ENCODE results near the gene TACC2. TPM values are rescaled to one million over a fixed set of nuclear protein-coding genes. Genes with fewer than 3 reads are reported as not detected.

Gene TACC2
- polyA plus RNA-seq, 4 donors = 27.9 to 58.2 (median 44.1) TPM

GRCh38 chr10:122285506-122286444 is 296.8 kb downstream of the TACC2 start:
- DNase-seq (ENCODE audit: low read depth in 4 of 4, low spot score in 3 of 4) = no peak

- no peak for DNase-seq (ENCODE audit: low read depth in 4 of 4, low spot score in 3 of 4)
Observed at GRCh38 chr10:122286867-122287266, 297.9 kb downstream of the TACC2 start.

GRCh38 chr10:122287570-122287969 is 298.6 kb downstream of the TACC2 start:
- no peak for DNase-seq (ENCODE audit: low read depth in 4 of 4, low spot score in 3 of 4)

GRCh38 chr10:122288262-122288661 is 299.3 kb downstream of the TACC2 start:
- DNase-seq (ENCODE audit: low read depth in 4 of 4, low spot score in 3 of 4) = no peak

GRCh38 chr10:122288917-122289316 is 300.0 kb downstream of the TACC2 start:
- DNase-seq (ENCODE audit: low read depth in 4 of 4, low spot score in 3 of 4) = no peak

- no peak for DNase-seq (ENCODE audit: low read depth in 4 of 4, low spot score in 3 of 4)
Observed at GRCh38 chr10:122290334-122290733, 301.4 kb downstream of the TACC2 start.

GRCh38 chr10:122290833-122291532 is 302.0 kb downstream of the TACC2 start:
- no peak for DNase-seq (ENCODE audit: low read depth in 4 of 4, low spot score in 3 of 4)

- no peak for DNase-seq (ENCODE audit: low read depth in 4 of 4, low spot score in 3 of 4)
Observed at GRCh38 chr10:122291739-122292138, 302.8 kb downstream of the TACC2 start.

GRCh38 chr10:122292376-122292775 is 303.4 kb downstream of the TACC2 start:
- no peak for DNase-seq (ENCODE audit: low read depth in 4 of 4, low spot score in 3 of 4)

- DNase-seq (ENCODE audit: low read depth in 4 of 4, low spot score in 3 of 4) = no peak
Observed at GRCh38 chr10:122293156-122293960, 304.4 kb downstream of the TACC2 start.

GRCh38 chr10:122293961-122294380 is 305.0 kb downstream of the TACC2 start:
- no peak for DNase-seq (ENCODE audit: low read depth in 4 of 4, low spot score in 3 of 4)

- no peak for DNase-seq (ENCODE audit: low read depth in 4 of 4, low spot score in 3 of 4)
Observed at GRCh38 chr10:122294511-122295450, 305.8 kb downstream of the TACC2 start.

- DNase-seq (ENCODE audit: low read depth in 4 of 4, low spot score in 3 of 4) = no peak
Observed at GRCh38 chr10:122295451-122295809, 306.5 kb downstream of the TACC2 start.

- no peak for DNase-seq (ENCODE audit: low read depth in 4 of 4, low spot score in 3 of 4)
Observed at GRCh38 chr10:122296363-122297120, 307.6 kb downstream of the TACC2 start.

GRCh38 chr10:122297583-122297982 is 308.6 kb downstream of the TACC2 start:
- no peak for DNase-seq (ENCODE audit: low read depth in 4 of 4, low spot score in 3 of 4)

GRCh38 chr10:122298206-122298597 is 309.2 kb downstream of the TACC2 start:
- DNase-seq (ENCODE audit: low read depth in 4 of 4, low spot score in 3 of 4) = no peak

GRCh38 chr10:122298598-122299301 is 309.8 kb downstream of the TACC2 start:
- DNase-seq (ENCODE audit: low read depth in 4 of 4, low spot score in 3 of 4) = peak; percentile 53 to 75 (median 62)

- no peak for DNase-seq (ENCODE audit: low read depth in 4 of 4, low spot score in 3 of 4)
Observed at GRCh38 chr10:122299423-122300075, 310.6 kb downstream of the TACC2 start.

Data from left renal pelvis (tissue), 4 donors.